GM12891 (cell line): Measurements from ENCODE around the gene TMEM271.

ENCODE experiments used
- DNase-seq: peaks from one replicate; pipeline ENCODE4 v3.0.0; 2011; ENCODE audit warnings: low spot score; ENCODE audit not compliant: insufficient read length
- FAIRE-seq: peaks from 2 replicates; lab custom pipeline; 2011; peaks lifted over from hg19 to GRCh38; lab: Jason Lieb, UNC
- PAX5 ChIP-seq: IDR thresholded peaks from 2 replicates; pipeline ENCODE4 v1.6.1; 2011; ENCODE audit warnings: low read length, moderate library complexity, mild to moderate bottlenecking; ENCODE audit not compliant: insufficient read depth, severe bottlenecking
- POLR2A ChIP-seq: IDR thresholded peaks from 2 replicates; pipeline ENCODE4 v1.6.1; 2011; ENCODE audit warnings: low read depth, low read length, control low read depth
- POLR2AphosphoS5 ChIP-seq: IDR thresholded peaks from 2 replicates; pipeline ENCODE4 v1.6.1; 2011; ENCODE audit warnings: low read depth, low read length, control low read depth
- POU2F2 ChIP-seq: IDR thresholded peaks from 2 replicates; pipeline ENCODE4 v1.6.1; 2011; ENCODE audit warnings: low read depth, mild to moderate bottlenecking, control low read depth, low read length, moderate library complexity
- SPI1 ChIP-seq: IDR thresholded peaks from 2 replicates; pipeline ENCODE4 v1.6.1; 2011; ENCODE audit warnings: low read depth, low read length, control low read depth
- TAF1 ChIP-seq: IDR thresholded peaks from 2 replicates; pipeline ENCODE4 v1.6.1; 2011; ENCODE audit warnings: low read depth, low read length, control low read depth

TMEM271 gene

DNA sequence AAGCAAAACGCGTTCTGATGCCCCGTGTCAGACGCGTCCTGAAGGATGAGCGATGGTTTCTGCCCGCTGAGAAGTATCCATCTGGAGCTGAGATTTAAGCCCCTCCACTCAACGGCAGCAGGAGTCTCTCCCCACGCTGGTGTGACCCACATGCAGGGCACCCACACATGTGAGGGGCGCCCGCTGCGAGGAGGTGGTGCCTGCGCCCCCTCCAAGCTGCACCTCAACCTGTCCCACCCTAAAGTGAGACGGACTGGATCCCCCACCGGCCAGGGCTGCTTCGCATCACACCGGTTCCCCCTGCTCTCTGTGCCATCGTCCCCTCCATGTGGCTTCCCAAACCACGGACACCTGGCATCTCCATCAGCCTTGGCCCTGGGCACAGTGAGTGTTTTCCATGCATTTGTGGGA lies 44.8 kb upstream of the TMEM271 start:
- FAIRE-seq = no peak
- no peak for TF ChIP-seq TAF1

DNA sequence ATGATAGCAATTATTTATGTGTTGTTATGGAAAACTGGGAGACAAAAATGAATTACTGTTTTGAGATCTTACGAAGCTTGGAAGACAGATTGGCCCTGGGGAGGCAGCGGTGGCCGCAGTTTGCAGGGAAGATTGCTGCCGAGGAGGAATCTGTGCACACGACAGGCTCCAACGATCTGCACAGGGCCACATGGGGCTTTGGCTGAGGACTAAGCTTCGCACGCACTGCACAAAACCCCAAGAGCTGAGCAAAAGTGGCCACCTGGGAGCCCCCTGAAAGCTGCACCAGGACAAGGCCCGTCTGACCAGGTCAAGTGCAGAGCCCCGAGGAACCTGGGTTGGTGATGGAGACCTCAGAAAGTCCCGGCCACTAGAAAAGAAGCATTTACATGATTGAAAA lies 44.1 kb upstream of the TMEM271 start:
- FAIRE-seq = no peak
- TF ChIP-seq POLR2A = no peak
- no peak for TF ChIP-seq PAX5
- no peak for TF ChIP-seq TAF1
- no peak for TF ChIP-seq SPI1
- no peak for TF ChIP-seq POLR2AphosphoS5
- no peak for TF ChIP-seq POU2F2
- no peak for DNase-seq

More for the DNA sequence above, 44.8 kb upstream of the TMEM271 start:
- DNase-seq = no peak

DNA sequence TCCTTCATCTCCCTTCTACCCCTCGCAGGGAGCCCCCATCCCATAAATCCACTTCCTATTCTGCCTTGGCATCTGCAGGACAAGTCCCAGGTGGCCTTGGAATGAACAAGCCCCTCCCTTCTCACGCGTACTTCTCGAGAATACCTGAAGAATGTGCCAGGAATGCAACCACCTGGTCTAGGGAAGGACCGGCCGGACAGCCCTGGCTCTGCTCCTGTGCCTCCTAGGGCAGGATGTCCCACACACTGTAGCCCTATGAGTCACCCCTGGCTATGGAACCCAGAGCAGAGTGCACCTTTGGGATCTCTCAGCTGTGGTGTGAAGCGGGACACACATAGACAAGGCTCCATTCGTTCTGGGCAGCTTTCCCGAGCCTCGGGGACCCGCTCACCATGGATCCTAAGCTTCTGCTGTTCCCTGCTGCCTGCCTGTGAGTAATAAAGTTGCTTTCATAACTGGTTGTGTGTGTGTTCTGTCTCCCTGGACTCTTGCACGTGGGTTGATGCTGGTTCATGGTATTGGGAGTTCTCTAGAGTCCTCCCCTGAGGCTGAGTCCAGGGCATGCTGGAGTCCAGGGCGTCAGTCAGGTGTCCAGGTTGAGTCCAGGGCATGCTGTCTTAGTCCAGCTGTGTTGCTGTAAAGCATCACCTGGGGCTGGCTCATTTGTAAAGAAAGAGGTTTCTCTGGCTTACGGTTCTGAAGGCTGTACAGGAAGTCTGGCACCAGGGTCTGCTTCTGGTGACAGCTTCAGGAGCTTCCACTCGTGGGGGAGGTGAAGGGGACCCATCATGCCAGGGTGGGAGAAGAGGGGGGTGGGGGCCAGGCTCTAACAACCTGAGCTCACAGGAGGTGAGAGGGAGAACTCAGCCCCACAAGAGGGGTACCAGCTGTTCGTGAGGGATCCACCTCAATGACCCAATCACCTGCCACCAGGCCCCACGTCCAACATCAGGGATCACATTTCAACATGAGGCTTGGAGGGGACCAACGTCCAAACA lies 41.8 kb upstream of the TMEM271 start:
- DNase-seq = no peak
- no peak for FAIRE-seq
- TF ChIP-seq POLR2AphosphoS5 (no peak), POU2F2 (no peak), PAX5 (no peak), SPI1 (no peak), POLR2A (no peak), TAF1 (no peak)

DNA sequence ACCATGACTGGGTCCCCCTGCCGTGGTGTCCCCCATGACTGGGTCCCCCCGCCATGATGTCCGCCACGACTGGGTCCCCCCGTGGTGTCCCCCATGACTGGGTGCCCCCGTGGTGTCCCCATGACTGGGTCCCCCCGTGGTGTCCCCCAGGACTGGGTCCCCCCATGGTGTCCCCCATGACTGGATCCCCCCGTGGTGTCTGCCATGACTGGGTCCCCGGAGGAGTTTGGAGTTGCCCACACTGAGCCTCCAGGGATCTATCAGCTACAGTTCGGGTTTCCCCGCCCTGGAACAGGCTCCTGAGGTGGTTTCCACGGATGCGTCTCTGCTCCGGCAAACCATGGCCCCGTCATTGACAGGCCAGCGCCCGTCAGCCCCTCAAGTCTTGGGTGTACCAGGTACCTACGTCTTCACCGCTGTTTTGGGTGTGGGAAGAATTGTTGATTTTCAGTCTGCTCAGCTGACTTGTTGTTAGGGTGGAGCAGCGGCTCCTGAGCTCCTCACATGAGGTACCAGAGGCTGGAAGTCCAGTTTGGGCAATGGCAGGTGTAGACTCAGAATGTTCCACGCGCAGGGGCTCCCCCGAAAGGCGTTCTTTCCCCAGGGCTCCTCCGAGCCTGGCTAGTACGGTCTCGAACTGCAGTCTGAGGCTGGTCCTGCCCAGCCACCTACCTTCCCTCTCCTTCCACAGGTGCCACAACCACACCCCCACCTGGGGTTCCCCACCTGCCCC lies 41.0 kb upstream of the TMEM271 start:
- TF ChIP-seq POU2F2 (no peak), POLR2AphosphoS5 (no peak), PAX5 (no peak), SPI1 (no peak), POLR2A (no peak), TAF1 (no peak)
- FAIRE-seq = no peak
- DNase-seq = no peak

- TF ChIP-seq POLR2A = no peak
- no peak for TF ChIP-seq SPI1
- no peak for TF ChIP-seq PAX5
- TF ChIP-seq POU2F2 = no peak
- TF ChIP-seq POLR2AphosphoS5 = no peak
- no peak for TF ChIP-seq TAF1
- FAIRE-seq (no peak), DNase-seq (no peak)
Observed at GRCh38 chr4:616091-616490, 40.0 kb upstream of the TMEM271 start.

DNA sequence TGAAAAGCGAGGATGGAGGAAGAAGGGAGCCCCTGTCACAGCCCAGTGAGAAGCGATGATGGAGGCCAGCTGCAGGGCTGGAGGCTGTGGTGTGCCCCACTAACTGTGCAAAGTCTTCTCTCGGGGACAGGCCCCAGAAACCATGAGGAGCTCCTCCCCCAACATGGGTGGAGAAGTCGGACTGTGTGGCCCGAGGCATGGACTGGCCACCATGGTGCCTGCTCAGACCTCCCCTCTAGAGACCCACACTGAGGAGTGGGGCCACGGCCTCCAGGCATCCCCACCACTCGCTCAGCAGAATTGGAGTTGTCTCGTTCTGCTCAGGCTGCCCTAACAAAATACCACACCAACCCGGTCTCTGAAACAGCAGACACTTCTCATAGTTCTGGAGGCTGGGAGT lies 37.0 kb upstream of the TMEM271 start:
- DNase-seq (no peak), FAIRE-seq (no peak)
- TF ChIP-seq POLR2AphosphoS5 = no peak
- no peak for TF ChIP-seq SPI1
- no peak for TF ChIP-seq POU2F2
- TF ChIP-seq POLR2A = no peak
- no peak for TF ChIP-seq TAF1
- no peak for TF ChIP-seq PAX5

DNA sequence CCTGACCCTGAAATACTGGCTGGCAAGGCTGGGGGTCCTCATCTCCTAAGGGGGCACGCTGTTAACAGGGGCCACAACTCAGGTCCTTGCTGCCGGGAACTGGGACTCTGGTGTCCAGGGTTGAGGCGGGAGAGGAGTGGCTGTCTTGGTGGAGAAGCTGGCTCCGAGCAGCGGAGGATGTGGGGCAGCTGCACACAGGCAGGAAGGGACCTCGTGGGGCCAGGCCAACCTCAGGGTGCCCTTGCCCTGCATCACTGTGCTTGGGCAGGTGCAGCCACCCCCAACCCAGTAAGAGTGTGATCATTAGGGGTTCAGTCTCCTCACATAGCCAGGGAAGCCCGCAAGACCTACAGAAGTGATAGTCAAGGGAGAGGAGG lies 36.6 kb upstream of the TMEM271 start:
- no peak for FAIRE-seq
- TF ChIP-seq SPI1 (no peak), POLR2AphosphoS5 (no peak), PAX5 (no peak), POU2F2 (no peak), POLR2A (no peak), TAF1 (no peak)
- no peak for DNase-seq

GRCh38 chr4:612052-612748 lies 36.1 kb upstream of the TMEM271 start:
- FAIRE-seq = no peak

GRCh38 chr4:610411-611261 lies 34.5 kb upstream of the TMEM271 start:
- DNase-seq (no peak), FAIRE-seq (no peak)
- no peak for TF ChIP-seq TAF1
- TF ChIP-seq POU2F2 = no peak
- no peak for TF ChIP-seq SPI1
- TF ChIP-seq POLR2AphosphoS5 = no peak
- TF ChIP-seq POLR2A = no peak
- TF ChIP-seq PAX5 = no peak

More at GRCh38 chr4:612052-612748, 36.1 kb upstream of the TMEM271 start:
- DNase-seq = no peak
- TF ChIP-seq POU2F2 (no peak), POLR2AphosphoS5 (no peak), PAX5 (no peak), SPI1 (no peak), POLR2A (no peak)
